ENCODE data around the gene PEX12. TPM values are rescaled to one million over a fixed set of nuclear protein-coding genes. Genes with fewer than 3 reads are reported as not detected.

The PEX12 gene
- total and polyA plus RNA-seq, 9 of the 15 experiments (the other 6 are each of a cell fraction or from before 2014, with no cell fraction given), result 4.0 to 12.4 (median 6.4) TPM

DNA sequence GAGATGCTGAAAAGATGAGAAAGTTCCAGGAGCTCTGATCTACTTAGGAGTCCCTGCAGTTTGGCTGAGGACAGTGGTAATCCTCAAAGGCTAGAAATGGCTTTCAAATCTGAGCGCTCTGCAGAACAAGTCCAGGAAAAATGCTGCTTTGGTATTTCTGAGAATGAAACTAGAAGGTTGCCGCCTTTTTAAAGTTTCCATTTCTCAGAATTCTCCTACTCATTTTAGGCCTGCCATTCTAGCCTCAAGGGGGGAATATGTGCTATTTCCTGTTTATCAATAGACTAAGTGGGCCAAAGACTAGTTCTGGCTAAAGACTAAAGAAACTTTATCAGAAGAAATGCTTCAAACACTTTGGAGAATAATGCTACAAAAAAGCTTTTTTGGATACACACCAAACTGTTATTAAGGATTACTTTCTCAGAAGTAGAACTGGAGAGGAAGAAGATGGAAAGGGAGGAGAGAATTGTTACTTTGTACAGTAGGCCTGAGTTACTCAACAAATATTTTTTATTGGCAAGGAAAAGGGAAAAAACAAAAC lies 40.7 kb downstream of the PEX12 start, which contains the start of gene SLFN12L (continued):
- TF ChIP-seq, protein P1, sequence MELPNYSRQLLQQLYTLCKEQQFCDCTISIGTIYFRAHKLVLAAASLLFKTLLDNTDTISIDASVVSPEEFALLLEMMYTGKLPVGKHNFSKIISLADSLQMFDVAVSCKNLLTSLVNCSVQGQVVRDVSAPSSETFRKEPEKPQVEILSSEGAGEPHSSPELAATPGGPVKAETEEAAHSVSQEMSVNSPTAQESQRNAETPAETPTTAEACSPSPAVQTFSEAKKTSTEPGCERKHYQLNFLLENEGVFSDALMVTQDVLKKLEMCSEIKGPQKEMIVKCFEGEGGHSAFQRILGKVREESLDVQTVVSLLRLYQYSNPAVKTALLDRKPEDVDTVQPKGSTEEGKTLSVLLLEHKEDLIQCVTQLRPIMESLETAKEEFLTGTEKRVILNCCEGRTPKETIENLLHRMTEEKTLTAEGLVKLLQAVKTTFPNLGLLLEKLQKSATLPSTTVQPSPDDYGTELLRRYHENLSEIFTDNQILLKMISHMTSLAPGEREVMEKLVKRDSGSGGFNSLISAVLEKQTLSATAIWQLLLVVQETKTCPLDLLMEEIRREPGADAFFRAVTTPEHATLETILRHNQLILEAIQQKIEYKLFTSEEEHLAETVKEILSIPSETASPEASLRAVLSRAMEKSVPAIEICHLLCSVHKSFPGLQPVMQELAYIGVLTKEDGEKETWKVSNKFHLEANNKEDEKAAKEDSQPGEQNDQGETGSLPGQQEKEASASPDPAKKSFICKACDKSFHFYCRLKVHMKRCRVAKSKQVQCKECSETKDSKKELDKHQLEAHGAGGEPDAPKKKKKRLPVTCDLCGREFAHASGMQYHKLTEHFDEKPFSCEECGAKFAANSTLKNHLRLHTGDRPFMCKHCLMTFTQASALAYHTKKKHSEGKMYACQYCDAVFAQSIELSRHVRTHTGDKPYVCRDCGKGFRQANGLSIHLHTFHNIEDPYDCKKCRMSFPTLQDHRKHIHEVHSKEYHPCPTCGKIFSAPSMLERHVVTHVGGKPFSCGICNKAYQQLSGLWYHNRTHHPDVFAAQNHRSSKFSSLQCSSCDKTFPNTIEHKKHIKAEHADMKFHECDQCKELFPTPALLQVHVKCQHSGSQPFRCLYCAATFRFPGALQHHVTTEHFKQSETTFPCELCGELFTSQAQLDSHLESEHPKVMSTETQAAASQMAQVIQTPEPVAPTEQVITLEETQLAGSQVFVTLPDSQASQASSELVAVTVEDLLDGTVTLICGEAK (IDR thresholded peaks at IDR 0.05), result peak; percentile 67
- TF ChIP-seq, protein P1 (CRISPR knock-in tag; IDR thresholded peaks at IDR 0.05), result no peak

Measured in K562 (cell line).